Activated CD4-positive, alpha-beta T cell treated with anti-CD3 and anti-CD28 coated beads, Interleukin-2, amount 10 ng/mL, durations not matched to agents 7 days and 5 days (primary cell): ENCODE results near the gene PPP2R3B. TPM values are rescaled to one million over a fixed set of nuclear protein-coding genes. Genes with fewer than 3 reads are reported as not detected.
"Not testable (repeated sequence)": the region's sequence is repeated elsewhere in the genome, so short reads cannot be mapped to it uniquely, and the experiment has no call there.

ENCODE experiments used
- CTCF ChIA-PET: fragments of 350-600 bp; sonication (Branson Sonifier 250); formaldehyde crosslinking; loops from one replicate; lab custom pipeline; 2021; ENCODE audit warnings: antibody characterized with exemption; lab: Charles Lee
- POLR2A ChIA-PET: fragments of 350-600 bp; sonication (Branson Sonifier 250); formaldehyde crosslinking; loops from one replicate; lab custom pipeline; 2021; ENCODE audit warnings: antibody characterized with exemption; lab: Charles Lee
- DNase-seq: peaks from one replicate; pipeline ENCODE4 v3.0.0-alpha.2; 2020
- H3K27ac Mint-ChIP-seq: one replicate; pipeline ENCODE4 v1.8.0; 2021; ENCODE audit warnings: mild to moderate bottlenecking, moderate library complexity, mixed read lengths
- H3K27me3 Mint-ChIP-seq: one replicate; pipeline ENCODE4 v1.8.0; 2021; ENCODE audit warnings: mixed read lengths
- H3K36me3 Mint-ChIP-seq: one replicate; pipeline ENCODE4 v1.8.0; 2021; ENCODE audit warnings: low read depth, mixed read lengths
- H3K4me1 Mint-ChIP-seq: one replicate; pipeline ENCODE4 v1.8.0; 2021; ENCODE audit warnings: mixed read lengths
- H3K4me3 Mint-ChIP-seq: one replicate; pipeline ENCODE4 v1.8.0; 2021; ENCODE audit warnings: mild to moderate bottlenecking, moderate library complexity, mixed read lengths
- H3K9me3 Mint-ChIP-seq: one replicate; pipeline ENCODE4 v1.8.0; 2021; ENCODE audit warnings: mixed read lengths
- total RNA-seq, 2 experiments: library from RNA; stranded (reverse); gene quantifications; one replicate each; pipeline ENCODE4 v1.2.3, GENCODE V29; 2021

PPP2R3B gene
- total RNA-seq, 2 experiments from 2014 or later, result 30.6 to 33.8 TPM

- Mint-ChIP-seq H3K9me3 (no peaks in the 10 kb centered on the region), H3K27me3 (no peaks in the 10 kb centered on the region), H3K27ac (no peak overlapping the region), H3K4me3 (no peak overlapping the region), H3K4me1 (peaks cover 9% of the 10 kb centered on the region), H3K36me3 (peaks cover 17% of the 10 kb centered on the region)
- no peak for DNase-seq
- POLR2A ChIA-PET, result no interaction called here
- CTCF ChIA-PET, result no interaction called here
These were observed 35.0 kb downstream of the PPP2R3B start for GRCh38 chrX:351736-352135.

DNA sequence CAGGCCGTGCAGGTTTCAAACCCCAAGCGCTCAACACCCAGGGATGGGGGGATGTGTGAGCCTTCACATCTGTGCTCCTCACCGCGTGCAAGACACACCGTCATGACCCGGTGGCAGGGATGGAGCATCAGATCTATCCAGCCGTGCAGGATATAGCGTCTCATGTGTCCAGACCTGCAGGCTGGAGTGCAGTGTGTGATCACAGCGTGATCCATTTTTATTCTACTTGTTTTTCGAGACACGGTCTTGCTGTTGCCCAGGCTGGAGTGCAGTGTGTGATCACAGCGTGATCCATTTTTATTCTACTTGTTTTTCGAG lies 35.4 kb downstream of the PPP2R3B start:
- DNase-seq, POLR2A ChIA-PET, H3K4me1 Mint-ChIP-seq, H3K4me3 Mint-ChIP-seq, CTCF ChIA-PET, H3K27me3 Mint-ChIP-seq, H3K9me3 Mint-ChIP-seq, H3K27ac Mint-ChIP-seq: not testable (repeated sequence)
- H3K36me3 Mint-ChIP-seq, result peaks cover 18% of the 10 kb centered on the region

DNA sequence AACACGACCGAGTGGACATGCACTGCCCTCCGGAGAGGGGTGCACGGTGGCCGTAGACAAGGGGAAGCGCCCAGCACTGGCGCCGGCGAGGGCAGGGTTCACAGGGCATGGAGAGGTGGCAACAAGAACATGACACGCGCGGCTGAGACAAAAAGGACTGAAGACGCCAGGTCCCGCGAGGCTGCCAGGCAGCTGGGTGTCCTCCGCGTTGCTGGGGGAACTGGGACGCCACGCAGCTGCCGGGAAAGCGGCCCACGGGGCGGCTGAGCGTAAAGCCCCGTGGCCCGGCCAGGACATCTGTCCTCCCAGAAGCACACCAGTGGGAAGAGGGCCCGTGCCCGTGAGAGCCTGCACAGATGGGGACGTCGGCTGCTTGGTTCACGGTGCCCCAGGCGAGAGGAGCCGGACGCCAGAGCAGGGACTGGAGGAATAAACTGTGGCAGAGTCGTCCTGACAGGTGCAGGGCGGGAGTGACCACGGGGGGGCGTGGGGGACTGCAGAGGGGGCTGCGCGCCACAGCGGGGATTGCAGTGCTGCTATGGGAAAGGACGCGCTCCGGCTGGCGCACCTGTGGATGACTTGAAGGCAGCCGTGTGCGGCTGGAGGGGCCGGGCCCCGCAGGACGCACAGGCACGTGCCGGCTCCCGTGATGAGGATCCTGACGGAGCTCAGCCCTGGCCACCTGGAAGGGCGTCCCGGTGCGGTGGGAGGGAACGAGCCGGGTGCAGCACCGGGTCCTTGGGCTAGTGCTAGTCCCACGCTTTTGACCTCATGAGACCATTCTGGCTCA lies 36.0 kb downstream of the PPP2R3B start:
- Mint-ChIP-seq H3K4me3 (no peak overlapping the region), H3K4me1 (peaks cover 4% of the 10 kb centered on the region), H3K27ac (no peak overlapping the region), H3K27me3 (no peaks in the 10 kb centered on the region), H3K9me3 (no peaks in the 10 kb centered on the region), H3K36me3 (peaks cover 15% of the 10 kb centered on the region)
- POLR2A ChIA-PET, result no interaction called here
- DNase-seq, result no peak
- CTCF ChIA-PET, result no interaction called here

DNA sequence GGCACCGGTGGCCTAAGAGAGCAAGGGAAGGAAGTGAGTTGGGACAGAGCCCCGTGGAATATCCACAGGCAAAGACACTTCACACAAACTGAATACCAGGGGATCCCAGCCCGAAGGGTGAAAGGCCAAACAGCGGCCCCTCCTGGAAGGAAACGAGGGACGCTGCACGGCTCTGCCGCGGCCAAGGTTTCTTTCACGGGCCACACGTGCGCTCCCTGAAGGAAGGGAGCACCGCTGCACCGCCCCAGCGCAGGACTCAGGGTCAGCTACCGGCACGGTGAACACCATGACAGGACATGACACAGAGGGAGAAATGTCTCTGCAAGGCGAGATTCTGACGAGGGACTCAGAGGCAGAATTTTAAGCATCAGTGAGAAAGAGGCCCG lies 36.6 kb downstream of the PPP2R3B start:
- no peak overlapping the region for H3K4me3 Mint-ChIP-seq
- CTCF ChIA-PET, result no interaction called here
- no peaks in the 10 kb centered on the region for H3K9me3 Mint-ChIP-seq
- peaks cover 14% of the 10 kb centered on the region for H3K36me3 Mint-ChIP-seq
- peaks cover 2% of the 10 kb centered on the region for H3K4me1 Mint-ChIP-seq
- H3K27ac Mint-ChIP-seq, result no peak overlapping the region
- DNase-seq, result no peak
- no peaks in the 10 kb centered on the region for H3K27me3 Mint-ChIP-seq
- POLR2A ChIA-PET, result no interaction called here

GRCh38 chrX:349702-350101 lies 37.0 kb downstream of the PPP2R3B start:
- H3K4me1 Mint-ChIP-seq, result peaks cover under 1% of the 10 kb centered on the region
- H3K36me3 Mint-ChIP-seq, result peaks cover 15% of the 10 kb centered on the region
- no peak overlapping the region for H3K4me3 Mint-ChIP-seq
- no peaks in the 10 kb centered on the region for H3K27me3 Mint-ChIP-seq
- ChIA-PET CTCF (no interaction called here), POLR2A (no interaction called here)
- DNase-seq, result no peak
- no peak overlapping the region for H3K27ac Mint-ChIP-seq
- H3K9me3 Mint-ChIP-seq, result no peaks in the 10 kb centered on the region

- ChIA-PET CTCF (no interaction called here), POLR2A (no interaction called here)
- DNase-seq, result no peak
- no peaks in the 10 kb centered on the region for H3K9me3 Mint-ChIP-seq
- H3K4me1 Mint-ChIP-seq, result no peaks in the 10 kb centered on the region
- H3K27me3 Mint-ChIP-seq, result no peaks in the 10 kb centered on the region
- no peak overlapping the region for H3K4me3 Mint-ChIP-seq
- no peak overlapping the region for H3K27ac Mint-ChIP-seq
- peaks cover 18% of the 10 kb centered on the region for H3K36me3 Mint-ChIP-seq
These were observed 37.5 kb downstream of the PPP2R3B start for GRCh38 chrX:349196-349595.

DNA sequence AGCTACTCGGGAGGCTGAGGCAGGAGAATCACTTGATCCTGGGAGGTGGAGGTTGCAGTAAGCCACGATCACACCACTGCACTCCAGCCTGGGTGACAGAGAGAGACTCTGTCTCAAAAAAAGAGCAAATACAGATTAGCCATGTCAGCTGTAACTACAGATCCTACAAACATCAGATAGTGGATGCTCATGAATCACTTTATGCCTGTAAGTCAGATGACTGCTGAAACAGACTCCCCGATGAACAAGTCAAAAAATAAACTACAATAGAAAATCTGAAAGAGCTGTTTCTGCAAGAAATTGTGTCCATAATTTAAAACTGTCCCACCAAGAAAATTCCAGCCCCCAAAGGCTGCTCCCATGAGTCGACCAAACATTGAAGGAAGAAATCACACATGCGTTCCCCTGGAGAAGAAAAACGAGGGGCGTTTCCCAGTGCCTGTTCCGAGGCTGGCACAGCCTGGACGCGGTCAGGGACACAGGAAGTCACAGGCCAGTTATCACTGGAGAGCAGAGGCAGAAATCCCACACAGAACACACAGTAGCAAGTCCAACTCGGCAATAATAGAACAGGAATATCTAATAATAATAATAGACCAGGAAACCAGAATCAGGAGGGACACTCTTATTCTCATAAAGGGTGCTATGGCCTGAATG lies 38.1 kb downstream of the PPP2R3B start:
- Mint-ChIP-seq H3K9me3 (no peaks in the 10 kb centered on the region), H3K27ac (no peak overlapping the region), H3K4me1 (no peaks in the 10 kb centered on the region), H3K4me3 (no peak overlapping the region), H3K27me3 (no peaks in the 10 kb centered on the region), H3K36me3 (peaks cover 18% of the 10 kb centered on the region)
- POLR2A ChIA-PET, result no interaction called here
- no peak for DNase-seq
- CTCF ChIA-PET, result no interaction called here

GRCh38 chrX:347351-348117 lies 39.2 kb downstream of the PPP2R3B start:
- Mint-ChIP-seq H3K4me3 (no peak overlapping the region), H3K36me3 (peaks cover 18% of the 10 kb centered on the region), H3K9me3 (no peaks in the 10 kb centered on the region), H3K27ac (no peak overlapping the region), H3K27me3 (no peaks in the 10 kb centered on the region), H3K4me1 (no peaks in the 10 kb centered on the region)
- no peak for DNase-seq
- POLR2A ChIA-PET, result no interaction called here
- CTCF ChIA-PET, result no interaction called here

- no peaks in the 10 kb centered on the region for H3K4me1 Mint-ChIP-seq
- H3K36me3 Mint-ChIP-seq, result peaks cover 26% of the 10 kb centered on the region
- no peaks in the 10 kb centered on the region for H3K27me3 Mint-ChIP-seq
- ChIA-PET POLR2A (no interaction called here), CTCF (no interaction called here)
- no peak for DNase-seq
- no peak overlapping the region for H3K27ac Mint-ChIP-seq
- H3K4me3 Mint-ChIP-seq, result no peak overlapping the region
- H3K9me3 Mint-ChIP-seq, result no peaks in the 10 kb centered on the region
These were observed 40.5 kb downstream of the PPP2R3B start for GRCh38 chrX:346034-346813.

GRCh38 chrX:345020-345925 lies 41.4 kb downstream of the PPP2R3B start:
- Mint-ChIP-seq H3K4me3 (no peak overlapping the region), H3K9me3 (no peaks in the 10 kb centered on the region), H3K27ac (no peak overlapping the region), H3K36me3 (peaks cover 29% of the 10 kb centered on the region), H3K27me3 (no peaks in the 10 kb centered on the region), H3K4me1 (no peaks in the 10 kb centered on the region)
- DNase-seq, result no peak
- POLR2A ChIA-PET, result no interaction called here
- CTCF ChIA-PET, result no interaction called here

GRCh38 chrX:344371-344901 lies 42.3 kb downstream of the PPP2R3B start:
- ChIA-PET CTCF (no interaction called here), POLR2A (no interaction called here)
- H3K4me1 Mint-ChIP-seq, result no peaks in the 10 kb centered on the region
- DNase-seq, result no peak
- H3K27me3 Mint-ChIP-seq, result no peaks in the 10 kb centered on the region
- H3K36me3 Mint-ChIP-seq, result peaks cover 26% of the 10 kb centered on the region
- no peak overlapping the region for H3K4me3 Mint-ChIP-seq
- no peak overlapping the region for H3K27ac Mint-ChIP-seq
- no peaks in the 10 kb centered on the region for H3K9me3 Mint-ChIP-seq

DNA sequence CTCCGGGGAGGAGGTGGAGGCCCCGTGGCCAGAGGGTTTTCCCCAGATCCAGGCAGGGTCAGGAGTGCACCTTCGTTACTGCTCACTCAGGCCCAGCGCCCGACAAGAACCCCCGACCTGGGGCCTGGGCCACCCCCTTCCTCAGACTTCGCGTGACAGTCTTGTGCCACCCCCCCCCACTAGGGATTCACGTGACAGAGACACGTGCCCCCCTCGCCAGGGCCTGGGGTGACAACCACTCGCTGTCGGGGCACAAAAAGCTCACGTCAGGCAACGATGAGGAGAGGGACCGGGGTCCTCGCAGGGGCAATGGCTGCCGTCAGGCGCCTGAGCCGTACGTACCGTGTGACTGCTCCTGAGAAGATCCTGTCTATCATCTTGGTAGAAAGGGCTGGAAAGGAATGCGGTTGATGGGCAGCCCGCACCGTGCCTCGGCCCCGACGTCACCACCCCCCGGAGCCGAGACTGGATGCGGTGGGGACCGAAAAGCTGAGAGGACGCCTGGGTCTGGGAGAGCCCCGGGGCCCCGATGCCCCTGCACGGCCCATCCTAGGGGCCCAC lies 45.1 kb downstream of the PPP2R3B start:
- no peak overlapping the region for H3K4me3 Mint-ChIP-seq
- no peaks in the 10 kb centered on the region for H3K9me3 Mint-ChIP-seq
- CTCF ChIA-PET, result no interaction called here
- no peak for DNase-seq
- no peak overlapping the region for H3K27ac Mint-ChIP-seq
- H3K36me3 Mint-ChIP-seq, result peaks cover 40% of the 10 kb centered on the region
- POLR2A ChIA-PET, result no interaction called here
- H3K4me1 Mint-ChIP-seq, result no peaks in the 10 kb centered on the region
- H3K27me3 Mint-ChIP-seq, result no peaks in the 10 kb centered on the region
